Skin epidermis (tissue), 12 donors: ENCODE measurements around the gene CCNB2.
A peak's percentile ranks its signal among the peaks of the same experiment; 100 is the strongest.
"Not testable (repeated sequence)": the region's sequence is repeated elsewhere in the genome, so short reads cannot be mapped to it uniquely, and the experiment has no call there.

ENCODE experiments used
- H3K27ac ChIP-seq, 21 experiments: fragments of 200-600 bp; sonication (generic) in 11 of 21; one replicate each; pipeline ENCODE4 v1.5.0; 2020; ENCODE audit warnings: mild to moderate bottlenecking in 3 of 21, inconsistent platforms in 2 of 21, moderate library complexity in 2 of 21
- H3K4me3 ChIP-seq, 7 experiments: fragments of 200-600 bp; sonication (generic) in 2 of 7; one replicate each; pipeline ENCODE4 v1.5.0; 2020; ENCODE audit warnings: inconsistent platforms in 2 of 7, mild to moderate bottlenecking in 2 of 7, moderate library complexity in 1 of 7

Gene CCNB2

DNA sequence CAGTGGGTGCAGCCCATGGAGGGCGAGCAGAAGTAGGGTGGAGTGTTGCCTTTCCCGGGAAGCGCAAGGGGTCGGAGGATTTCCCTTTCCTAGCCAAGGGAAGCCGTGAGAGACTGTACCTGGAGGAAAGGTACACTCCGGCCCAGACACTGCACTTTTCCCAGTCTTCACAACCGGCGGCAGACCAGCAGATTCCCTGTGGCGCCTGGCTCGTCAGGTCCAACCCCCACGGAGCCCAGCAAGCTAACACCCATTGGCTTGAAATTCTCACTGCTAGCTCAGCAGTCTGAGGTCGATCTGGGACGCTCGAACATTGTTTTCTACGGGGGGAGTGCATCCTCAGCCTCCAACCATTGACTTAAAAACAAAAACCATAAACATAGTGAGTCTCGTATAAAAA is 26.5 kb downstream of the CCNB2 start:
- no peak overlapping the region for H3K4me3 ChIP-seq
- H3K27ac ChIP-seq, result no peak overlapping the region

DNA sequence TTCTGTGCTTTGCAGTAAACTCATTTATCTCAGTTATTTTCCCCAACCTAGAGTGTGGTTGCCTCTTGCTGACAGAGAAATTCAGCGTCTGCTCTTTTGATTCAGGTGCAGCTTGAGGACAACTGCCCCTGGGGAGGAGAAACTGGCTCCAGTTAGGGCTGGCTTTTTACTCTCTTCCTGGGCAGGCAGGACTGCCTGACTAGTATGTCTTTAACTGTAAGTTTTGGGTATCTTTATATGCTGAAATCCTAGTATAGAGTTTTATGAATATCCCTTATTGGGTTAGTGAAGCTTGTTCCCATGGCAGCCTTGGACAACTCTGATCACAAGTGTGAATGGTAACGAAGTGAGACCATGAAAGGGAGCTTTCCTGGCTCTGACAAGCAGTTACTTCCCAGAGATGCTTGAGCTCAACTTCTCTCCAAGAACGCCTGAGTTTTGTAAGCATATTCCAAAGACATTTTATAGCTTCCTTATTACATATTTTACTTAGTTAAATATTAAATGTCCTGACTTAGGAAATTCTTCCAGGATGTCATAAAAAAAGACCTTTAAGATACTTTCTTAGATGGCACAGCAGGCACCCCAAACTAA is 27.1 kb downstream of the CCNB2 start:
- Histone ChIP-seq H3K27ac (no peak overlapping the region), H3K4me3 (no peak overlapping the region)

DNA sequence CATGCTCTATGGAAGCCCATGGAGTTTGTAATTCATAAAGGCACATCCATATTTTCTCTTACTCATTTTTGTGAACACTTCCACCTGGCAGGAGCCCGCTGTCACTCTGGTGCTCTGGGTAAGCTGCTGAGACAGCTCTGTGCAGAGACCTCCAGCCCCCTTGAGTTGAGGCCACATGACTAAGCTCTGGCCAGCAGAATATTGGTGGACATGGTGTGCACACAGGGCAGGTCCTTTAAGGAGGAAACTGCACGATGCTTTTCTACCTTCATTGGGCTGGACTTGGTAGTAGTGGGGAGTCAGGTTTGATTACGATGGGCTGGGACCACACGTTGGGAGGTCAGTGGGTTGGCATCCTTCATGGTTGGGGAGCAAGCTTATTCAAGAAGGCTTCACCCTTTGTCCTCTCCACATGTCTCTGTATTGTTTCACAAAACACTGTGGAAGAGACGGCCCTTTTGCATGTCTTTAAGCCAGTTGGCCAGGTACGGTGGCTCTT is 29.0 kb downstream of the CCNB2 start:
- Histone ChIP-seq H3K4me3 (no peak overlapping the region), H3K27ac (no peak overlapping the region)

DNA sequence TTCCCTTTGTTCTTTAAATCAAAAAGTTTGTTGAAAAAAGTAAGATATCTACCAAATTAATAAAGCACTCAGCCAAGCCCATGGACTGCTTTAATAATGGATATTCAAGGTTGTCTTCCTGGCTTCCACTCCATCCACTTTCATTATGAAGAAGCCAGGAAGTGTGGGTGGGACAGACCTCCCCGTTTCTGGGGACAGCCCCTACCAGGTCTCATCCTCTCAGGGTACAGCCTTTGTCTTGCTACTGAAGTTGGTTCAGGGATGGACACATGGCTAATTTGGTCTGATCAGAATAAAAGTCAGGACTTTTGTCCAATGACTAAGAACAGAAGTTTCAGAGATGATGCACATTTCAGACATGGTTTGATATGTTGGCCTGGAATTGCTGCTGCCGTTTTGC is 32.6 kb downstream of the CCNB2 start:
- Histone ChIP-seq H3K27ac (no peak overlapping the region), H3K4me3 (no peak overlapping the region)

DNA sequence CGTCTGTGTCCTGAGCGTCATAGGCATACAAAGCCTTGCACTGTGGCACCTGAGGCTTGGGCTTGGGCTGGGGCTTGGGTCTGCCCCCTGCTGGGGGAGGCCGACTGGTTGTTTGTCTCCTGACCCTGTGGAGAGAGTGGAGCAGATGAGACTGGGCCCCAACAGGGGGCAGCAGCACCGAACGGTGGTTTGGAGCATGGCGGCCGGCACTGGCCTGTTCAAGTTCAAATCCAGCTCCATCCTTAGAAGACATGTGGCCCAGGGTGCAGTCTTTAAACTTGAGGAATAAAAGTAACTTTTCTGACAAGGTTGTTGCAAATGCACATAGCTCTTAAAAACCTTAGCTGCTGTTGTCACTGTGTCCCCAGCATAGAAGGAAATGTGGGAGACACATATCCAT is 33.3 kb downstream of the CCNB2 start:
- Histone ChIP-seq H3K4me3 (no peak overlapping the region), H3K27ac (no peak overlapping the region)

DNA sequence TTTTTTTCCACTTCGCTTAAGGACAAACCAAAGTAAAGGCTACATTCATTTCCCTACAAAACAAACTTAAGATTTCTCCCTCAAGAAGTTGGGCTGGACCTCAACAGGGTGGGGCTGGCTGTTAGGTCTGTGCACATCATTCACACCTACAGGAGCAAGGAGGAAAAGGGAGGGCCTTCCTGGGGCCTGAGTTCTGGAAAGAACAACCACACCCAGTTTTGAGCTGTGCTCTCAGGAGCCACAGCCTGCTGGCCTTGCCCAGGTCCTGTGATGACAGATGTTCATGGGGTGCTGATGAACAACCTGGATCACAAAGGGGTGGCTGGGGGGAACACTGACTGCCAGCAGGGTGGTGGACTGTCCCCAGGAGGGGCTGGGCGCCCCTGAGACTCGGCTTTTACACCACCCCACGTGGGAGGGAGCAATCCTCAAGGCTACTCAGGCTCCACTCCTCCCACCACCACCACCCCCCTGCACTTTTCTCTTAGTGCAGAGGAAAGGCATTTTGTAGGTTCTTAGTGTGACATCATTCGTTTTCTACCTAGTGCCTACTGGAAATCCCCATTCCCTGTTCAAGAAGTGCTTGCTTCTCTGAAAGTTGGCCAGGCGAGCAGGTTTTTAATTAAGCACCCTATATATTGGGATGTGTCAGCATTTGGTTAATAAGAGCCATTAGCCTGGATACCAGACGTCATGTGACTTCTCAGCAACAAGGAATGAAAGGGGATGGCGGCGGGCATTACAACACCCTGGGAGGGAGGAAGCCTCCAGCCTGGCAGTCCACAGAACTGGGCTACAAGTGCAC is 35.7 kb downstream of the CCNB2 start:
- no peak overlapping the region for H3K4me3 ChIP-seq
- peak overlapping the region in 19 of 21 experiments; percentile 0 to 84 (median 62) for H3K27ac ChIP-seq

DNA sequence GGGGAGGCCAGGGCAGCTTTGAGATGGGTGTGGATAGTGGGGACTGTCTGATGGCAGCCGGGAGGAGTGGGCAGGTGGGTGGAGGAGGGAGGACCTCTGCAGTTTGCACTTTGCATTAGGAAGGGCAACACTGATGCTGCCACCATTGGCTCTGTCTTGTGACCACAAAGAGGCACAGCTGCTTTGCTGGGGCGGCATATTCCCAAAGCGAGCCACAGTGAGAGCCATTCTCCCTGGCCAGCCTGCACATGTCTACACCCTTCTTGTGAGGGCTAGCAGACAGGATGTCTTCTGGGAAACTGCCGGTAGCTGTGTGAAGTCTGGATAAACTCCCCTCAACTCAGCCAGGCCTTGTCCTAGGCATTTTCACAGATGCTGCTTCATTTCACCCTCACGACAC is 38.3 kb downstream of the CCNB2 start:
- Histone ChIP-seq H3K27ac (peak overlapping the region in 1 of 21 experiments; percentile 8), H3K4me3 (no peak overlapping the region)

DNA sequence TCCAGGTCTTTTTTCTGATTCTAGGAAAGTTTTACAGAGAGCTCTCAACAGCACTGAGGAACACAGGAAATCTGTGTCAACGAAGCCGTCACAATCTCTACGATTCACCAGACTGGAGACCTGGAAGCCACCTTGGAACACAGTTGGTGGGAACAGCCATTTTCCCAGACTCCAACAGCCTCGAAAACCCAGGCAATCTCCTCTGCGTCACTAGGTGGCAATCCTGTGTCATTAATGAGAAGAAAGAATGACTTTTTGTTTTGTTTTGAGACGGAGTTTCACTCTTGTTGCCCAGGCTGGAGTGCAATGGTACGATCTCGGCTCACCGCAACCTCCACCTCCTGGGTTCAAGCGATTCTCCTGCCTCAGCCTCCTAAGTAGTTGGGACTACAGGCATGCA is 39.6 kb downstream of the CCNB2 start:
- not testable (repeated sequence) for H3K4me3 ChIP-seq, H3K27ac ChIP-seq

DNA sequence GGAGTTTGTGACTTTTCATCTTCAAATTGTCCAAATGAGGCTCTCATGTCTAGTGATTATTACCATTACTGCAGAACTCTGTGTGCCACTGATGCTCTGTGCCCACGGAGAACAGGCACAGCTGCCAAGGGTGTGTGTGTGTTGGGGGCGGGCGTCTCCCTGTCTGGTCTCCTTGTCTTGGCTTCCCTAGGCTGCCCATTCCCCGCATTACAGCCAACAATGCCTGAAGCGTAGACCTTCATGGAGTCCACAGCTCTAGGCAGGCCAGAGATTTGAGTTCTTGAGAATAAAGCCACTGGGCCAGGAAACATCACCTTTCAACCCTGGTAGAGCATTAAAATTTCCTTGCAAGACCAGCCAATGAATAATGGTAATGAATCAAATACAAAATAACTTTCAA is 42.7 kb downstream of the CCNB2 start:
- peak overlapping the region in 1 of 21 experiments; percentile 34 for H3K27ac ChIP-seq
- H3K4me3 ChIP-seq, result no peak overlapping the region

DNA sequence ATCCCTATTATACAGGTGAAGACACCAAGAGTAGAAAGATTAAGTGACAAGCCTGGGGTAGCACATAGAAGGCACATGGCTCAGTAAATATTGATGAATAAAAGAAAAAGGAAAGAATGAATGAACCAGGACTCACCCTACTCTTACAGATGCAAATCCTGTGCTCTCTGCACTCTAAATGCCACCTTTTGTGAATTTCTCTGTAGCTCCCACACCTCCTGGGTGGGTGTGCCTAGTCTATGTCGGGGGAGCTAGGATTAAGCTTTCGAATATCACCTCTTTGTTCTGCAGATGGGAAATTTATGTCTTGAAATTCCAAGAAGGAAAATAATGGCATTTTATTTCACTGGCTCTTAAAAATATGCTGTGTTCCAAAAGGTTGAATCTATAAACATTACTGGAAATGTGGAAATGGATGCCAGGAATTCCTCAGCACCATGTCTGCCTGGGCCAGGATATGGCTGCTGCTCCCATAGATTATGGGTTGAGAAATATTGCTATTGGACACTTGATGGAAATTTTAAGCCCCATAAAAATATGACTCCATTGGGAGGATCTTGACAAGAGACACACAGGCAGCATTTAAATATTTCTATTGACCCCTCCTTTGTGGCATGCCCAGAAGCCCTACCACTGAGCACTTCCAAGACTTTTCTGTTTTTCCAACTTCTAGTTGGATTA is 43.3 kb downstream of the CCNB2 start:
- H3K4me3 ChIP-seq, result no peak overlapping the region
- peak overlapping the region in 1 of 21 experiments; percentile 15 for H3K27ac ChIP-seq

DNA sequence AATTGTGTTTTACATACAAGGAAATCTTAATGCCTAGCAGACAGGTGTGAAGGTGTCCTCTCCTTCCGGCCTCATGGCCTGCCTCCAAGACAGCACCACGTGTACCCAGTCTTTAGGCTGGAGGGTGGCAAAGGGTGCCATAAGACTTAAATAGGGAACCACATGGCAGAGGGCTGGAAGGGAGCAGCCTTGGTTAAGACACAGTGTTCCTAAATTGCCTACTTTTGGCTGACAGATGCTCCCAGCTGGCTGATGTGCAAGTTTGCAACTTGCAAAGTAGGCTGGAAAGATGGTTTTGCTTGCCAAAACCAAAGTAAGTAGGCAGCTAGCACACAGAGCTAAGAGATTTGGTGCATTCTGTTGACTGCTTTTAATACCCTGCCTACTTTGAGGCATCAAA is 45.2 kb downstream of the CCNB2 start:
- H3K27ac ChIP-seq, result peak overlapping the region in 1 of 21 experiments; percentile 16
- H3K4me3 ChIP-seq, result no peak overlapping the region

DNA sequence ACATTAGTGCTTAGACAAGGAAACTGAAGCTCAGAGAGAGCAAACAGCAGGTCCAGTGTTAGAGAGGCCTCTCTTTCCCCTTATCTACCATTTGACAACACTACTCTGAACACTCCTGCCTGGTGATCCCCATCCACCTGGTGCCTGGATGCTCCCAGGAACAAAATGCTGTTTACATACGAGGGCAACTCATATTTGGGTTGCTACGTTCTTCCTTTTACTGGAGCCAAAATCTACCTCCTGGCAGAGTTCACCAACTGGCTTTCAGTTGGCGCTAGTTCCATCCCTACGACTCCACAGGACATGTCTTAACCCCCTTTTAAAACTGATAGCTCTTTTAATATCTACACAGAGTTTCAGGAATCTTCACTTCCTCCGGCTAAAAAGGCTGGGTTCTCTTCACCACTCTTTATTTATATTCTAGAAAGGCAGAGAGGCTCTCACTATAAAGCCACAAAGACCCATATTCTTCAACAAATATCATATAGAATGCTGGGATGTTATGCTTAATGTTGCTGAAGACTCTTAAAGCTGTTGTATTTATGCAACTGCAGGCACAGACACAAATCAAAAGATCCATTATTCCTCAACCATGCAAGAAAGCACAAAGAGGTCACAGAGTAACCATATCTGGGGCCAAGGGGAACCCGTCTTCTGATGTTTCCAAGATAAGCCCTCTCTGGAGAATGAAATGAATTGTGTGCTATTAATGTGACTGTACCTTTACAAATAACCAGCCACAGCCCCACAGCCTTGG is 47.9 kb downstream of the CCNB2 start:
- Histone ChIP-seq H3K4me3 (no peak overlapping the region), H3K27ac (no peak overlapping the region)

DNA sequence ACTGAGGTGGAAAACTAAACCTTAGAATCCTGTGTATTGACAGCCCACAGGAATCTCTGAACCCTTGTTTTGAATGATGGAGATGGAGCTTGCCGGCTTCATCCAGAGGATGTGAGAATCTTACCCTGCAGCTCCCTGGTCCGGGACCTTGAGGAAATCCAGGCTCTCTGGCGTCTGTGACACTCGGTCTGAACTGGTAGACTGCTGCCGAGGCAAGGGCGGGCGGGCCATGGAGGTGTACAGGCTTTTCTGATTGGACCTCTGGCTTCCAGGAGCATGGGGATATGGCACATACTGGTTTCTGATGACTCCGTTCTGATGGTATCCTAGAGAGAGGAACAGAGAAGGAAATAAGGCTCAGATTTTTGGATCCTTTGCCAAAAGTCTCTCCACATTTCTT is 48.5 kb downstream of the CCNB2 start:
- H3K27ac ChIP-seq, result no peak overlapping the region
- H3K4me3 ChIP-seq, result no peak overlapping the region

DNA sequence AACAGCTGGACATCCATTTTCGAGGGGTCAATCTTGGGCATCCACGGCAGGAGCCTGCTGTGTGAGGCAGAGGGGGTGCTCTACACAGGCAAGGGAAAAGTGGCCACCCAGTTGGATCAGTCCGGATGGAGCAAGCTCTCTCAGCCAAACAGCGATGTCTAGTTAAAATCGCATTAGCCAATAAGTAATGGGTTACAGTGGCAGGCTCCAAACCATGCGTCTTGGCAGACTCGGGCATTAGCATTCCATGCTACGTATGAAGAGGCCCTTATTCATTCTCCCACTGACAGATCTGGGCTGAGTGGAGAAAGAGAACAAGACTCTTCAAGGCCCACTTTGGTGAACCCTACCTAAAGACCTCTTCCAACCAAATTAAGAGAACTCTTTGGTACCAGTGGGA is 49.3 kb downstream of the CCNB2 start:
- H3K4me3 ChIP-seq, result no peak overlapping the region
- H3K27ac ChIP-seq, result no peak overlapping the region

DNA sequence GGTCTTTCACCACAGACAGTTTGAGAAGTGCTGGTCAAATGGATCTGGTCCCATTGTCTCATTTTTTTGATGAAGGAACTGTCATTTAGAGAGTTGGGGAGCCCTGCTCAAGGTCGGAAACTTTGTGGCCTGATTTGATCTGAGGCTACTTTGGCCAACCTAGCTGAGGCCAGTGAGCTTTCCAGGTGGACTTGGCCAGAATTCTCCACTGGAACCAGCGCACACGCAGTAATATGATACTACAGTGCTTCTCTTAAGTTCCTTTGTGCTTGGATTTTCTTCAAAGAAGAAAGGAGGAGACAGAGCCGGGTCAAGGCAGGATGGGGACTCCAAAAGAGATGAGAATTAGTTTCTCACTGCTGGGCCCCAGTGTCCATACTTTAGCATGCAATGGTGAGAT is 50.5 kb downstream of the CCNB2 start:
- Histone ChIP-seq H3K4me3 (no peak overlapping the region), H3K27ac (no peak overlapping the region)

DNA sequence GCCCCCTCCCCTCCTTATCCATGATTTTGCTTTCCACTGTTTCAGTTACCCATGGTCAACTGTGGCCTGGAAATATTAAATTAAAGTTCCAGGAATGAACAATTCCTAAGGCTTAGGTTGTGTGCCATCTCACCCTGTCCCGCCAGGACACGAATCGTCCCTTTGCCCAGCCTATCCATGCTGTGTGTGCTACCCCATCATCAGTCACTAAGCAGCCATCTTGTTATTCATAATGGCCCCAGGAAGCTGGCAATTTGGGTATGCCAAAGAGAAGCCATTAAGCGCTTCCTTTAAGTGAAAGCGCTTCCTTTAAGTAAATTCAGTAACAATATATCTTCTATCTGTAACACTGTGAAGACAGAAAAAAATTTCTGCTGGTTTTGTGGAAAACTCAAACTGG is 52.5 kb downstream of the CCNB2 start:
- Histone ChIP-seq H3K4me3 (no peak overlapping the region), H3K27ac (peak overlapping the region in 2 of 21 experiments; percentile 25 to 59)

DNA sequence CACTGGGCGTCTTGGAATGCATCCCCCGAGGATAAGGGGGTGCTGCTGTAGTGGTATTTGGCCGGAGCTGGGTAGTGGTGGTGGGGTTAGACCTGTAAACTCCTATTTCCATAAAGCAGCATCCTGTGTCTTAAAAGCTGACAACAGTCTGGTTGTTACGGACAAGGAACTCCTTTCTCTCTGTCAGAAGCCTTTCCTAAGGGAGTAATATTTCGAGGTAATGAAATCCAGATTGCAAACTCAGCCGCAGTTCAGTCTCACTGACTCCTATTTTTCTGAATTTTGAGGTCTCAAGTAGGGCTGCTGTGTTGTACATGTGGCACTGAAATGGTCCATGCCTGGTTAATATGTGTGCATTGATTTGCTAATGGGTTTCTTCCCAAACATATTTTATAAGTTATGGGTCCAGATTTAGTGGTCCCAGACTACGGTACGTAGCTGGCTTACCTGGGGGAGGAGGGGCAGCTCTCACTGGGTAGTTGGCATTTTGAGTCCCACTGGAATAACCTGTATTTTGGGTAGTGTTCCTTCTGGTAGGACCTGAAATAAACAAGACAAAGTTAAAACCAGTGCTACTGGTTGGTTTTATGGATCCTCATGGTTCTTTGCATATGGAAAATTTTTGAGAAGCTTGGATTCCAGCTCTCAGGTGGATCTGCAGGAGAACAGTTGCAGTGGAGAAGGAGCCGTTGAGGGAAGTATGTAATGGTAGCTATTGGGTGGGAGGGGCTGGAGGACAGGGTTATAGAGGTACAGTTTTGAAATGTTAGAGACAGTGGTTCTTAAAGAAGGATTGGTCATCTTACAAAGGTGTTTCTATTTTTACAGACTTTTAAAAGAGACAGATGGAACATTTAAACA is 53.1 kb downstream of the CCNB2 start:
- Histone ChIP-seq H3K4me3 (no peak overlapping the region), H3K27ac (peak overlapping the region in 7 of 21 experiments; percentile 17 to 70 (median 37))

DNA sequence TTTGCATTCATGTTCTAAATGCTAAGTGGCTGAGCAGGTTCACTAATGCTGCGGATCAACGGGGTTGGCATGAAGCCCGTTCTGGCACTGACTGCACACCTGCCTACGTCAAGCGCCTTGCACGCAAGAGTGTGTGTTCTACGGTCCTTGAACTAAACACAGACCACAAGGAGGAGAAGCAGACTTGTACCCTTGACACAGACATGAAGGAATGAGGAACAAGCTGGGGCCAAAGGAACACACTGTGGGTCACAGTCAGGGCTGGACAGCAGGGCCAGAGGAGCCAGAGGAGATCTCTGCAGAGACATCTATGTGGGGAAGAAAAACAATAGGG is 53.7 kb downstream of the CCNB2 start:
- peak overlapping the region in 6 of 21 experiments; percentile 18 to 70 (median 54) for H3K27ac ChIP-seq
- no peak overlapping the region for H3K4me3 ChIP-seq

DNA sequence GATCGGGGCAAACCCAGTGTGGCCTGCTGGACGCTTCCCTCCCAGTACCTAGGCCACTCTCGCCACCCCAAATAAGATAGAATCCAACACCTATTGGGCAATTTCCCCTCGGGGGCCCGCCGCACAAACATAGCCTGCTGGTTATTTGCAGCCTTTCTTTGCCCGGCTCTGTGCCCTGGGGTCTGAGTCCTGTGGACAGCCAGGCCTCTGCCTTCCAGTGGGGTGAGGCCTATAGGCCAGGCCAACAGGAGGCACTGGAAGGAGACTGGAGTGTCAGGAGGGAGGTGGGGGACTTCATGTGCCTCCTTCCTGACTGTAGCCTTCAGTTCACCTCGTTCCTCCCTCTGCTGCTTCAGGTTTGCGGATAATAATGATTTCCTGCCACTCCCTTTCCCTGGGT is 54.3 kb downstream of the CCNB2 start:
- Histone ChIP-seq H3K4me3 (no peak overlapping the region), H3K27ac (peak overlapping the region in 6 of 21 experiments; percentile 18 to 70 (median 39))
